H1 (cell line): Measurements from ENCODE around the gene ADGRD2. TPM values are rescaled to one million over a fixed set of nuclear protein-coding genes. Genes with fewer than 3 reads are reported as not detected.

ENCODE experiments used
- CTCF ChIA-PET: fragments of 300-600 bp; sonication (Branson Sonifier 250); formaldehyde crosslinking; loops from one replicate; lab custom pipeline; 2021; ENCODE audit not compliant: partially characterized antibody; lab: Charles Lee
- POLR2A ChIA-PET: fragments of 300-600 bp; sonication (Branson Sonifier 250); formaldehyde crosslinking; loops from one replicate; lab custom pipeline; 2021; ENCODE audit warnings: inconsistent platforms; ENCODE audit not compliant: partially characterized antibody; lab: Charles Lee
- DNase-seq, 2 experiments: peaks; one replicate each; pipeline versions ENCODE4 v3.0.0 to v3.0.0-alpha.2; 2010 to 2022; ENCODE audit warnings: low spot score in 2 of 2, low read depth in 1 of 2, mixed read lengths in 1 of 2
- FAIRE-seq: peaks from 2 replicates; lab custom pipeline; 2011; peaks lifted over from hg19 to GRCh38; lab: Jason Lieb, UNC
- H2AFZ ChIP-seq: 2 replicates; pipeline ENCODE4 v1.8.1; 2012; ENCODE audit warnings: low read length, inconsistent platforms
- H2AK5ac ChIP-seq: 2 replicates; pipeline ENCODE4 v1.6.1; 2013; ENCODE audit warnings: low read depth, low read length
- H2BK120ac ChIP-seq: replicated peaks from 2 replicates; pipeline ENCODE3; 2013; ENCODE audit warnings: low read depth, low read length, inconsistent platforms
- H2BK12ac ChIP-seq: 2 replicates; pipeline ENCODE4 v1.6.1; 2013; ENCODE audit warnings: low read depth, low read length
- H2BK15ac ChIP-seq: 2 replicates; pipeline ENCODE4 v1.6.1; 2013; ENCODE audit warnings: low read length
- H2BK20ac ChIP-seq: 2 replicates; pipeline ENCODE4 v1.6.1; 2013; ENCODE audit warnings: low read length
- H2BK5ac ChIP-seq: 2 replicates; pipeline ENCODE4 v1.6.1; 2013; ENCODE audit warnings: low read depth, low read length
- H3K14ac ChIP-seq: 2 replicates; pipeline ENCODE4 v1.6.1; 2013; ENCODE audit warnings: inconsistent platforms; ENCODE audit not compliant: insufficient read length
- H3K18ac ChIP-seq: 2 replicates; pipeline ENCODE4 v1.6.1; 2013; ENCODE audit warnings: low read length; ENCODE audit errors: extremely low read depth
- H3K23ac ChIP-seq: 2 replicates; pipeline ENCODE4 v1.6.1; 2013; ENCODE audit warnings: inconsistent platforms; ENCODE audit not compliant: insufficient read length
- H3K23me2 ChIP-seq: 2 replicates; pipeline ENCODE4 v1.6.1; 2013; ENCODE audit warnings: low read depth, low read length
- H3K27ac ChIP-seq: 2 replicates; pipeline ENCODE4 v1.6.1; 2011; ENCODE audit warnings: low read depth, low read length, inconsistent platforms
- H3K27me3 ChIP-seq, 4 experiments: replicated peaks in 1 of 4; 1 replicate in 1 of 4; 2 replicates in 3 of 4; pipeline versions ENCODE4 v1.6.1 to v1.8.1; 2011 to 2013; ENCODE audit warnings: low read length in 3 of 4, mild to moderate bottlenecking in 3 of 4, inconsistent platforms in 2 of 4, mixed read lengths in 2 of 4, moderate library complexity in 1 of 4; ENCODE audit not compliant: control insufficient read depth in 3 of 4, insufficient read depth in 3 of 4; ENCODE audit errors: extremely low read depth in 1 of 4
- H3K36me3 ChIP-seq, 4 experiments: 2 replicates each; pipeline versions ENCODE4 v1.6.1 to v1.8.1; 2011 to 2013; ENCODE audit warnings: mild to moderate bottlenecking in 4 of 4, low read length in 3 of 4, moderate library complexity in 2 of 4, control low read depth in 1 of 4, inconsistent platforms in 1 of 4; ENCODE audit not compliant: insufficient read depth in 4 of 4, control insufficient read depth in 2 of 4
- H3K4ac ChIP-seq: replicated peaks from 2 replicates; pipeline ENCODE3; 2013; ENCODE audit warnings: low read length, low read depth, mixed read lengths, inconsistent platforms; ENCODE audit not compliant: insufficient read length
- H3K4me1 ChIP-seq, 4 experiments: replicated peaks in 1 of 4; 1 replicate in 1 of 4; 2 replicates in 3 of 4; pipeline versions ENCODE4 v1.6.1 to v1.8.1; 2011 to 2013; ENCODE audit warnings: low read length in 3 of 4, inconsistent platforms in 2 of 4, mixed read lengths in 1 of 4; ENCODE audit not compliant: insufficient read depth in 4 of 4, control insufficient read depth in 3 of 4
- H3K4me2 ChIP-seq, 2 experiments: 2 replicates each; pipeline versions ENCODE4 v1.6.1 to v1.8.1; 2011 to 2013; ENCODE audit warnings: low read depth in 2 of 2, low read length in 2 of 2, control low read depth in 1 of 2, inconsistent platforms in 1 of 2, mild to moderate bottlenecking in 1 of 2; ENCODE audit not compliant: insufficient read depth in 1 of 2
- H3K4me3 ChIP-seq, 4 experiments: fragments of 200-600, 300-600 bp in 1 of 4; sonication (generic), shearing (Covaris generic), sonication (Bioruptor Twin) in 1 of 4; 2 replicates each; pipeline versions ENCODE4 v1.5.1 to v1.8.1; 2011 to 2016; ENCODE audit warnings: low read length in 4 of 4, low read depth in 3 of 4, control low read depth in 2 of 4, inconsistent platforms in 2 of 4, mild to moderate bottlenecking in 2 of 4, mixed read lengths in 1 of 4, moderate library complexity in 1 of 4; ENCODE audit not compliant: insufficient read depth in 2 of 4; ENCODE audit errors: extremely low read depth in 1 of 4
- H3K56ac ChIP-seq: replicated peaks from 2 replicates; pipeline ENCODE3; 2013; ENCODE audit warnings: low read depth, mild to moderate bottlenecking, mixed read lengths, low read length, inconsistent platforms; ENCODE audit not compliant: insufficient read length
- H3K79me1 ChIP-seq: 2 replicates; pipeline ENCODE4 v1.6.1; 2013; ENCODE audit warnings: low read depth, low read length, control low read depth
- H3K79me2 ChIP-seq, 2 experiments: 2 replicates each; pipeline versions ENCODE4 v1.6.1 to v1.8.1; 2012 to 2013; ENCODE audit warnings: low read length in 2 of 2, mild to moderate bottlenecking in 2 of 2, inconsistent platforms in 1 of 2; ENCODE audit not compliant: insufficient read depth in 2 of 2, control insufficient read depth in 1 of 2
- H3K9ac ChIP-seq, 4 experiments: replicated peaks in 1 of 4; 1 replicate in 1 of 4; 2 replicates in 3 of 4; pipeline versions ENCODE4 v1.6.1 to v1.8.1; 2011 to 2013; ENCODE audit warnings: low read depth in 3 of 4, low read length in 3 of 4, control low read depth in 2 of 4, mild to moderate bottlenecking in 2 of 4, moderate library complexity in 2 of 4, inconsistent platforms in 1 of 4; ENCODE audit errors: extremely low read depth in 1 of 4
- H3K9me3 ChIP-seq, 2 experiments: 2 replicates each; pipeline versions ENCODE4 v1.6.1 to v1.8.1; 2012 to 2013; ENCODE audit warnings: mild to moderate bottlenecking in 2 of 2, moderate library complexity in 2 of 2, control low read depth in 1 of 2, inconsistent platforms in 1 of 2, low read depth in 1 of 2, low read length in 1 of 2, mixed read lengths in 1 of 2; ENCODE audit not compliant: insufficient read depth in 2 of 2
- H4K20me1 ChIP-seq, 2 experiments: replicated peaks in 1 of 2; 2 replicates each; pipeline versions ENCODE3 to v1.8.1; 2011 to 2013; ENCODE audit warnings: inconsistent platforms in 2 of 2, low read length in 2 of 2, mild to moderate bottlenecking in 1 of 2; ENCODE audit not compliant: insufficient read depth in 2 of 2, control insufficient read depth in 1 of 2
- H4K5ac ChIP-seq: 2 replicates; pipeline ENCODE4 v1.6.1; 2013; ENCODE audit warnings: low read length, low read depth, mixed read lengths, inconsistent platforms; ENCODE audit not compliant: insufficient read length
- H4K8ac ChIP-seq: 2 replicates; pipeline ENCODE4 v1.8.0; 2013; ENCODE audit warnings: mild to moderate bottlenecking, moderate library complexity, low read length, inconsistent platforms; ENCODE audit not compliant: insufficient read depth; ENCODE audit errors: extremely low read depth
- H4K91ac ChIP-seq: replicated peaks from 2 replicates; pipeline ENCODE3; 2013; ENCODE audit warnings: low read length, mixed read lengths, inconsistent platforms; ENCODE audit not compliant: insufficient read length
- ATF2 ChIP-seq: IDR thresholded peaks from 2 replicates; pipeline ENCODE4 v1.6.1; 2012; ENCODE audit warnings: low read length, inconsistent platforms
- E2F6 ChIP-seq: IDR thresholded peaks from 2 replicates; pipeline ENCODE4 v1.6.1; 2012; ENCODE audit warnings: inconsistent platforms
- KDM5A ChIP-seq: fragments of 200-600 bp; IDR thresholded peaks from 2 replicates; pipeline ENCODE4 v1.7.1; 2012; ENCODE audit warnings: mild to moderate bottlenecking, low read length, inconsistent platforms, mixed read lengths
- NANOG ChIP-seq: IDR thresholded peaks from 2 replicates; pipeline ENCODE4 v1.6.1; 2011; ENCODE audit warnings: low read length, low read depth, mild to moderate bottlenecking, inconsistent platforms; ENCODE audit not compliant: insufficient read depth, poor library complexity, severe bottlenecking
- RBBP5 ChIP-seq: IDR thresholded peaks from 2 replicates; pipeline ENCODE4 v1.7.1; 2012; ENCODE audit warnings: low read depth, mild to moderate bottlenecking, inconsistent platforms, low read length, moderate library complexity, borderline replicate concordance
- RNF2 ChIP-seq: fragments of 200-900, 300-1000 bp; sonication (generic); IDR thresholded peaks from 2 replicates; pipeline ENCODE4 v1.7.1; 2016; ENCODE audit warnings: borderline replicate concordance, low read depth, mild to moderate bottlenecking, antibody characterized with exemption, low read length; ENCODE audit not compliant: poor library complexity, severe bottlenecking; ENCODE audit errors: missing control alignments
- SAP30 ChIP-seq: fragments of 300-600 bp; sonication (generic); IDR thresholded peaks from 2 replicates; pipeline ENCODE4 v1.7.1; 2012; ENCODE audit warnings: low read length, moderate library complexity, mild to moderate bottlenecking, inconsistent platforms; ENCODE audit not compliant: insufficient read depth, insufficient replicate concordance
- TCF12 ChIP-seq: IDR thresholded peaks from 2 replicates; pipeline ENCODE4 v1.6.1; 2011; ENCODE audit warnings: low read depth, mild to moderate bottlenecking, low read length
- WGBS, 2 experiments: shearing (Covaris generic) in 1 of 2; methylation state at CpG; one replicate each; pipeline versions ENCODE4 v1.1.6 to v1.1.7; 2013 to 2015; ENCODE audit warnings: low lambda C conversion rate in 2 of 2, mixed read lengths in 2 of 2, inconsistent platforms in 1 of 2, low coverage in 1 of 2, missing lambda C conversion rate in 1 of 2; ENCODE audit not compliant: insufficient replicate concordance in 2 of 2, insufficient coverage in 1 of 2, insufficient read length in 1 of 2; ENCODE audit errors: extremely low coverage in 1 of 2, missing lambda C conversion rate in 1 of 2; 5-methylcytosine and 5-hydroxymethylcytosine counted together
- polyA plus RNA-seq, 7 experiments: library from polyadenylated mRNA; depleted of rRNA in 3 of 7; stranded (reverse) in 5 of 7; unstranded in 2 of 7; fragments of >200 nt in 5 of 7; fragments of 200-250 nt in 2 of 7; gene quantifications; 1 replicate in 5 of 7; 2 replicates in 1 of 7; 4 replicates in 1 of 7; pipeline versions ENCODE4 v1.2.1 to v1.2.3, GENCODE V29; 2011 to 2013; ENCODE audit warnings: missing spikeins in 2 of 7, mixed read lengths in 2 of 7
- total RNA-seq: library from RNA; stranded (reverse); fragmentation: NEBNext Ultra II Directional; extraction: Animal tissue kit (Norgen Biotek cat#: 25700); gene quantifications from 2 replicates; pipeline ENCODE4 v1.2.1, GENCODE V29; 2021

ADGRD2 gene
- total and polyA plus RNA-seq, 2 of the 8 experiments (the other 6 are each of a cell fraction or from before 2014, with no cell fraction given) = 0.41 to 1.4 TPM

- no peak overlapping the region for H3K4me3 ChIP-seq
- H2BK15ac ChIP-seq = no peak overlapping the region
- ChIA-PET CTCF (interaction anchor here (0.6 to 3.9 kb wide), 7 partner anchors 9 to 380 kb away, joined by 3 to 35 read pairs (median 6); partner anchors contain the start of gene PSMB7), POLR2A (no interaction called here)
- no peak overlapping the region for H4K91ac ChIP-seq
- peak overlapping the region; percentile 84; the same call in 1 of the 2 replicates for H2BK12ac ChIP-seq
- H3K4me1 ChIP-seq = peaks cover 0 to 16% (median 13%) of the 10 kb centered on the region in 4 experiments; a peak in 6 of 7 replicates
- H3K23ac ChIP-seq = no peak overlapping the region
- no peaks in the 10 kb centered on the region for H4K20me1 ChIP-seq
- H3K27me3 ChIP-seq = peaks cover 0 to 12% (median 9%) of the 10 kb centered on the region in 4 experiments; a peak in 4 of 7 replicates
- no peak overlapping the region for H3K9ac ChIP-seq
- no peak overlapping the region for H2BK120ac ChIP-seq
- no peak overlapping the region for H3K4ac ChIP-seq
- peak overlapping the region; percentile 64 for H4K8ac ChIP-seq
- 80% methylated on average over 5 of the region's 7 CpGs; no CpG with 5 or more reads in 1 of the 2 experiments for WGBS, 2 experiments
- H2AK5ac ChIP-seq = no peak overlapping the region
- no peak overlapping the region for H2AFZ ChIP-seq
- no peak overlapping the region for H3K56ac ChIP-seq
- H3K9me3 ChIP-seq = no peaks in the 10 kb centered on the region
- no peak overlapping the region for H4K5ac ChIP-seq
- H3K14ac ChIP-seq = no peak overlapping the region
- no peaks in the 10 kb centered on the region for H3K36me3 ChIP-seq
- peaks cover 3% of the 10 kb centered on the region; the same call in 1 of the 2 replicates for H3K23me2 ChIP-seq
- no peak overlapping the region for H3K18ac ChIP-seq
- DNase-seq (no peak), FAIRE-seq (no peak)
- no peaks in the 10 kb centered on the region for H3K79me2 ChIP-seq
- H3K27ac ChIP-seq = no peak overlapping the region
- 0 out of 2 replicates have a peak overlapping the region, but pooled peaks have one; percentile 35 for H2BK5ac ChIP-seq
- peak overlapping the region; percentile 34; the same call in 1 of the 2 replicates for H2BK20ac ChIP-seq
- no peak overlapping the region for H3K4me2 ChIP-seq
- no peaks in the 10 kb centered on the region for H3K79me1 ChIP-seq
- no peak for TF ChIP-seq RBBP5
- no peak for TF ChIP-seq RNF2
- no peak for TF ChIP-seq E2F6
- TF ChIP-seq SAP30 = no peak
- TF ChIP-seq NANOG = no peak
- no peak for TF ChIP-seq TCF12
- TF ChIP-seq KDM5A = no peak
- no peak for TF ChIP-seq ATF2
These were observed 22.5 kb downstream of the ADGRD2 start for GRCh38 chr9:124472770-124473169.
